B cell (primary cell): Measurements from ENCODE around the gene COBL. TPM values are rescaled to one million over a fixed set of nuclear protein-coding genes. Genes with fewer than 3 reads are reported as not detected.

ENCODE experiments used
- ATAC-seq: fragments of 200-7000 bp; cut with Tn5 transposase; one replicate; pipeline ENCODE4 v1.10.0; 2021; ENCODE audit warnings: low read depth, mild to moderate bottlenecking, moderate number of reproducible peaks, moderate library complexity
- CTCF ChIA-PET: fragments of 350-600 bp; sonication (Branson Sonifier 250); formaldehyde crosslinking; loops from one replicate; lab custom pipeline; 2021; ENCODE audit warnings: antibody characterized with exemption, inconsistent platforms; lab: Charles Lee
- POLR2A ChIA-PET: fragments of 350-600 bp; sonication (Branson Sonifier 250); formaldehyde crosslinking; loops from one replicate; lab custom pipeline; 2021; ENCODE audit warnings: antibody characterized with exemption; lab: Charles Lee
- DNase-seq: peaks from one replicate; pipeline ENCODE4 v3.0.0; 2013
- H2AFZ ChIP-seq: 2 replicates; pipeline ENCODE4 v1.6.1; 2012; ENCODE audit warnings: mild to moderate bottlenecking, low read depth, low read length; ENCODE audit not compliant: insufficient read depth, poor library complexity, severe bottlenecking
- H3K27ac ChIP-seq, 2 donors: 1 replicate in 1 of 2; 2 replicates in 1 of 2; pipeline ENCODE4 v1.5.1; 2012 to 2013; ENCODE audit warnings: low read length in 2 of 2, mild to moderate bottlenecking in 2 of 2, moderate library complexity in 1 of 2
- H3K27me3 ChIP-seq, 4 experiments: fragments of 200-600 bp in 1 of 4; sonication (generic) in 1 of 4; replicated peaks in 1 of 4; 1 replicate in 2 of 4; 2 replicates in 2 of 4; pipeline versions ENCODE4 v1.6.1 to v1.7.0; 2013 to 2016; ENCODE audit warnings: low read length in 3 of 4, mild to moderate bottlenecking in 2 of 4, mixed read lengths in 1 of 4, moderate library complexity in 1 of 4; ENCODE audit not compliant: insufficient read depth in 4 of 4, control insufficient read depth in 3 of 4; ENCODE audit errors: control extremely low read depth in 1 of 4
- H3K36me3 ChIP-seq, 2 experiments: replicated peaks in 1 of 2; 1 replicate in 1 of 2; 2 replicates in 1 of 2; pipeline versions ENCODE4 v1.6.1 to v1.7.1; 2013; ENCODE audit warnings: low read length in 1 of 2; ENCODE audit not compliant: insufficient read depth in 2 of 2, control insufficient read depth in 1 of 2; ENCODE audit errors: control extremely low read depth in 1 of 2, extremely low read depth in 1 of 2
- H3K4me1 ChIP-seq, 2 donors: fragments of 200-600 bp in 1 of 2; sonication (generic) in 1 of 2; 1 replicate in 1 of 2; 2 replicates in 1 of 2; pipeline versions ENCODE4 v1.5.1 to v1.6.1; 2013 to 2017; ENCODE audit warnings: low read length in 2 of 2; ENCODE audit not compliant: control insufficient read depth in 2 of 2, insufficient read depth in 2 of 2
- H3K4me2 ChIP-seq: replicated peaks from 2 replicates; pipeline ENCODE3; 2012; ENCODE audit warnings: mild to moderate bottlenecking, low read depth, low read length; ENCODE audit not compliant: poor library complexity, severe bottlenecking
- H3K4me3 ChIP-seq, 5 experiments: fragments of 200-600 bp in 1 of 5; sonication (generic) in 1 of 5; 1 replicate in 3 of 5; 2 replicates in 2 of 5; pipeline versions ENCODE4 v1.5.1 to v1.7.0; 2011 to 2016; ENCODE audit warnings: low read length in 4 of 5, mild to moderate bottlenecking in 4 of 5, low read depth in 2 of 5, control low read depth in 1 of 5, moderate library complexity in 1 of 5; ENCODE audit not compliant: insufficient read depth in 1 of 5; ENCODE audit errors: control extremely low read depth in 1 of 5, extremely low read depth in 1 of 5
- H3K79me2 ChIP-seq: fragments of 200-600 bp; sonication (generic); one replicate; pipeline ENCODE4 v1.6.0; 2016; ENCODE audit warnings: low read length; ENCODE audit not compliant: control insufficient read depth, insufficient read depth
- H3K9ac ChIP-seq: fragments of 200-600 bp; sonication (generic); 2 replicates; pipeline ENCODE4 v1.6.1; 2017; ENCODE audit warnings: mild to moderate bottlenecking, low read length, moderate library complexity
- H3K9me3 ChIP-seq, 3 donors: one replicate each; pipeline versions ENCODE4 v1.6.1 to v1.7.1; 2013; ENCODE audit warnings: low read length in 2 of 3; ENCODE audit not compliant: control insufficient read depth in 2 of 3, insufficient read depth in 1 of 3; ENCODE audit errors: control extremely low read depth in 1 of 3
- H4K20me1 ChIP-seq: 2 replicates; pipeline ENCODE4 v1.6.0; 2012; ENCODE audit warnings: mild to moderate bottlenecking, low read length; ENCODE audit not compliant: insufficient read depth, control insufficient read depth, poor library complexity, severe bottlenecking
- H3K27ac Mint-ChIP-seq: one replicate; pipeline ENCODE4 v1.8.0; 2021; ENCODE audit warnings: mixed read lengths
- H3K27me3 Mint-ChIP-seq: one replicate; pipeline ENCODE4 v1.8.0; 2021; ENCODE audit warnings: mixed read lengths
- H3K4me1 Mint-ChIP-seq: one replicate; pipeline ENCODE4 v1.8.0; 2021; ENCODE audit warnings: mixed read lengths
- H3K4me3 Mint-ChIP-seq: one replicate; pipeline ENCODE4 v1.8.0; 2021; ENCODE audit warnings: mixed read lengths
- H3K9me3 Mint-ChIP-seq: one replicate; pipeline ENCODE4 v1.8.0; 2022; ENCODE audit warnings: mixed read lengths; ENCODE audit not compliant: insufficient read depth
- EZH2 ChIP-seq: IDR thresholded peaks from 2 replicates; pipeline ENCODE4 v1.6.1; 2012; ENCODE audit warnings: borderline replicate concordance, low read depth, mild to moderate bottlenecking, moderate library complexity, low read length; ENCODE audit not compliant: insufficient read depth, poor library complexity, severe bottlenecking
- WGBS: methylation state at CpG from one replicate; pipeline ENCODE4 v1.1.5; 2013; ENCODE audit warnings: missing lambda C conversion rate; ENCODE audit not compliant: insufficient coverage; 5-methylcytosine and 5-hydroxymethylcytosine counted together
- intact Hi-C: fragments of 100-400 bp; cut with micrococcal nuclease; formaldehyde crosslinking; loops from one replicate; pipeline ENCODE4 v1.10.0; 2022
- polyA plus RNA-seq: library from polyadenylated mRNA; depleted of rRNA; stranded (reverse); fragments of >200 nt; gene quantifications from 2 replicates; pipeline ENCODE4 v1.2.3, GENCODE V29; 2012
- total RNA-seq, 2 donors: library from RNA; stranded (reverse); fragments of 120-200 nt in 1 of 2; gene quantifications; 1 replicate in 1 of 2; 2 replicates in 1 of 2; pipeline versions ENCODE4 v1.2.3 to v1.2.4, GENCODE V29; 2013 to 2022
- TF ChIP-seq, protein P1 (sequence below): fragments of 200-600 bp; IDR thresholded peaks from one replicate; pipeline ENCODE4 v1.8.0; 2022; ENCODE audit warnings: antibody characterized with exemption, mild to moderate bottlenecking

The COBL gene
- total and polyA plus RNA-seq, 2 donors (not counting 1 experiment from before 2014, with no cell fraction given) = not detected

DNA sequence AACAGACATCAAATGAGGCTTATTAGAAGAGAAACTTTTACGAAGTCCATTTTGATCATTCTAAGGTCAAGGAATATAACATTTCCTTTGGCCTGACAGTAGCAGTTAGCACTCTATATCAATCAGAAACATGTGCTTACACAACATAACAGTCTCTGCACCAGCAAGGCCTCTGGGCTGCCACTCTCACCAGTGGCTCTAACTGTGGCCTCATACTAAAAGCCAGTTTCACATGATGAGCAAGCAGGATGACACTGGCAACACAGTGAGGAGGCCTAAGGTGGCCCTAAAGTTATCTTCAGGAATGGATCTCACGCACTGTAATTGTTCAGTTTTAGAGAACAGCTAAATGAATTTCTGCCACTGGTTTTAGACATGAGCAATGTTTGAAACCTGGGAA, 126.8 kb downstream of the COBL start:
- Histone ChIP-seq H3K27me3 (no peaks in the 10 kb centered on the region), H3K27ac (no peak overlapping the region), H3K9ac (no peak overlapping the region), H3K4me2 (no peak overlapping the region), H3K36me3 (no peaks in the 10 kb centered on the region), H3K4me3 (no peak overlapping the region), H3K79me2 (no peaks in the 10 kb centered on the region), H3K4me1 (no peaks in the 10 kb centered on the region), H4K20me1 (no peaks in the 10 kb centered on the region), H3K9me3 (no peaks in the 10 kb centered on the region), H2AFZ (no peak overlapping the region)
- DNase-seq (no peak), ATAC-seq (no peak)
- 100% methylated on average over 2 of the region's 2 CpGs for WGBS
- ChIA-PET CTCF (no interaction called here), POLR2A (no interaction called here)
- Mint-ChIP-seq H3K27me3 (no peaks in the 10 kb centered on the region), H3K4me1 (no peaks in the 10 kb centered on the region), H3K27ac (no peak overlapping the region), H3K9me3 (no peaks in the 10 kb centered on the region), H3K4me3 (no peak overlapping the region)
- TF ChIP-seq, protein P1, sequence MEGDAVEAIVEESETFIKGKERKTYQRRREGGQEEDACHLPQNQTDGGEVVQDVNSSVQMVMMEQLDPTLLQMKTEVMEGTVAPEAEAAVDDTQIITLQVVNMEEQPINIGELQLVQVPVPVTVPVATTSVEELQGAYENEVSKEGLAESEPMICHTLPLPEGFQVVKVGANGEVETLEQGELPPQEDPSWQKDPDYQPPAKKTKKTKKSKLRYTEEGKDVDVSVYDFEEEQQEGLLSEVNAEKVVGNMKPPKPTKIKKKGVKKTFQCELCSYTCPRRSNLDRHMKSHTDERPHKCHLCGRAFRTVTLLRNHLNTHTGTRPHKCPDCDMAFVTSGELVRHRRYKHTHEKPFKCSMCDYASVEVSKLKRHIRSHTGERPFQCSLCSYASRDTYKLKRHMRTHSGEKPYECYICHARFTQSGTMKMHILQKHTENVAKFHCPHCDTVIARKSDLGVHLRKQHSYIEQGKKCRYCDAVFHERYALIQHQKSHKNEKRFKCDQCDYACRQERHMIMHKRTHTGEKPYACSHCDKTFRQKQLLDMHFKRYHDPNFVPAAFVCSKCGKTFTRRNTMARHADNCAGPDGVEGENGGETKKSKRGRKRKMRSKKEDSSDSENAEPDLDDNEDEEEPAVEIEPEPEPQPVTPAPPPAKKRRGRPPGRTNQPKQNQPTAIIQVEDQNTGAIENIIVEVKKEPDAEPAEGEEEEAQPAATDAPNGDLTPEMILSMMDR = no peak
- TF ChIP-seq EZH2 = no peak
- intact Hi-C loops = no loop called here

DNA sequence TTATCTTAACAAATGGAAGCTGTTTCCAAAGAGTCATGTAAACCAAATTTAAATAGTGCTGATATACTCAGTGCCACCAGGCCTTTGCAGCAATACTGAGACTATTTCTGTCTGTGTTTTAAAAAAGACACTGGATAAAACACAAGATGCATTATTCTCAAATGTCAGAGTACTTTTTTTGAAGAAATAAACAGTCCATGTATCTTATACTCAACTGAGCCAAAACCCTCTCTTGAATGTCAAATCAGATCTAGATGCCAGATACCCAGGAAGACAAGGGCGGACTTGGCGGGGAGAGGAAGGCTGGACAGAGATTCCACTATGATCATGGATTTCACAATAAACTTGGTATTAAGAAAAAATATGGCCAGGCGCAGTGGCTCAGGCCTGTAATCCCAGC, 127.6 kb downstream of the COBL start:
- Histone ChIP-seq H3K27ac (no peak overlapping the region), H3K79me2 (no peaks in the 10 kb centered on the region), H4K20me1 (no peaks in the 10 kb centered on the region), H3K27me3 (no peaks in the 10 kb centered on the region), H2AFZ (no peak overlapping the region), H3K4me2 (no peak overlapping the region), H3K4me1 (no peaks in the 10 kb centered on the region), H3K9ac (no peak overlapping the region), H3K9me3 (no peaks in the 10 kb centered on the region), H3K4me3 (no peak overlapping the region), H3K36me3 (no peaks in the 10 kb centered on the region)
- ATAC-seq = no peak
- POLR2A ChIA-PET = no interaction called here
- no peak for DNase-seq
- H3K9me3 Mint-ChIP-seq = no peaks in the 10 kb centered on the region
- no peak overlapping the region for H3K27ac Mint-ChIP-seq
- intact Hi-C loops = no loop called here
- no peaks in the 10 kb centered on the region for H3K27me3 Mint-ChIP-seq
- H3K4me3 Mint-ChIP-seq = no peak overlapping the region
- 100% methylated on average over 1 of the region's 3 CpGs for WGBS
- no peaks in the 10 kb centered on the region for H3K4me1 Mint-ChIP-seq
- TF ChIP-seq EZH2 = no peak
- TF ChIP-seq, protein P1 = no peak
- CTCF ChIA-PET = no interaction called here
